OCI-LY1 (cell line): Measurements from ENCODE around the gene SLC24A4.

Experiments used
- CTCF ChIP-seq: fragments of 200-600 bp; sonication (generic), shearing (Covaris generic); IDR thresholded peaks from 2 replicates; pipeline ENCODE4 v1.5.1; 2017; ENCODE audit warnings: mild to moderate bottlenecking, antibody characterized with exemption, low read length, moderate library complexity, mixed read lengths
- EZH2 ChIP-seq: fragments of 200-600 bp; sonication (generic), shearing (Covaris generic); IDR thresholded peaks from 2 replicates; pipeline ENCODE4 v1.8.0; 2017; ENCODE audit warnings: borderline replicate concordance, mixed run types, mild to moderate bottlenecking, antibody characterized with exemption, low read length, moderate library complexity, mixed read lengths

- TF ChIP-seq CTCF (no peak), EZH2 (no peak)
These were observed 169.3 kb downstream of the SLC24A4 start for GRCh38 chr14:92492258-92492657.
